OCI-LY7 (cell line): ENCODE results near the gene AHNAK2.

Experiments used
- EZH2phosphoT487 ChIP-seq: fragments of 200-600 bp; sonication (generic); IDR thresholded peaks from 2 replicates; pipeline ENCODE4 v1.6.1; 2018; ENCODE audit warnings: low read depth, borderline replicate concordance, mild to moderate bottlenecking, mixed run types, antibody characterized with exemption, low read length, moderate library complexity, mixed read lengths
- TF ChIP-seq, protein P1 (sequence below): fragments of 200-600 bp; sonication (generic); conservative IDR thresholded peaks from 2 replicates; pipeline ENCODE4 v1.5.1; 2014; ENCODE audit warnings: mild to moderate bottlenecking, antibody characterized with exemption, low read length, moderate library complexity, mixed read lengths

DNA sequence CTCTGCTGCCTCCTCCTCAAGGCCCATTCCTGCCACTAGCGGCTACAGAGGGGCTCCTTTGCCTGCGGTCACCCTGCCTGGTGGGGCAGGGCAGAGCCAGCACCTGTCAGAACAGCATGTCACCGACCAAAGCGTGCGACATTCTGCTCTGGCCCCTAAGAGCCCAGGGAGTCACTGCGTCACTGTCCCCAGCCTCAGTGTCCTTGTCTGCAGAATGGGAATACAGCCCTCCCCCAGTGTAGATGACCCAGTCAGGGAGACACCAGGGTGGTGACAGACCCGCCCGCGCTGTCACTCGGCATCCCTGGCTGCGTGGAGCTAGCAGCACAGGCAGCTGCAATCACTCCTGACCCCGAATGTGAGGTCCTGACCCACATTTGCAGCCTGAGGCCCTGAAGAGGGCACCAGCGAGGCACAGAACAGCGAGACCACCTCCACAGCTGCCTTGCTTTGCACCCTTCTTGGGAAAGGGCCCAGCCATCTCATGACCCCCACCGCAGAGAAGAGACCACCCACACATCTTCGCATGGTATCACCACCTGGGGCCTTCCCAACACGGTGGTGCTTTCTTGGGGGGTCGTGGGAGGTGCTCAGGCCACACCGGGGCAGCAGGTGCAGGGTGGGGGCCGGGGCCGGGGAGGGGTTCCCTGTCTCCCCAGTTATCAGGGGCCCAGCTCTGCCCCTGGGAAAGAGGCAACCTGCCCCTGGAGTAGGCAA is 2.5 kb downstream of the AHNAK2 start:
- TF ChIP-seq, protein P1, sequence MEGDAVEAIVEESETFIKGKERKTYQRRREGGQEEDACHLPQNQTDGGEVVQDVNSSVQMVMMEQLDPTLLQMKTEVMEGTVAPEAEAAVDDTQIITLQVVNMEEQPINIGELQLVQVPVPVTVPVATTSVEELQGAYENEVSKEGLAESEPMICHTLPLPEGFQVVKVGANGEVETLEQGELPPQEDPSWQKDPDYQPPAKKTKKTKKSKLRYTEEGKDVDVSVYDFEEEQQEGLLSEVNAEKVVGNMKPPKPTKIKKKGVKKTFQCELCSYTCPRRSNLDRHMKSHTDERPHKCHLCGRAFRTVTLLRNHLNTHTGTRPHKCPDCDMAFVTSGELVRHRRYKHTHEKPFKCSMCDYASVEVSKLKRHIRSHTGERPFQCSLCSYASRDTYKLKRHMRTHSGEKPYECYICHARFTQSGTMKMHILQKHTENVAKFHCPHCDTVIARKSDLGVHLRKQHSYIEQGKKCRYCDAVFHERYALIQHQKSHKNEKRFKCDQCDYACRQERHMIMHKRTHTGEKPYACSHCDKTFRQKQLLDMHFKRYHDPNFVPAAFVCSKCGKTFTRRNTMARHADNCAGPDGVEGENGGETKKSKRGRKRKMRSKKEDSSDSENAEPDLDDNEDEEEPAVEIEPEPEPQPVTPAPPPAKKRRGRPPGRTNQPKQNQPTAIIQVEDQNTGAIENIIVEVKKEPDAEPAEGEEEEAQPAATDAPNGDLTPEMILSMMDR = no peak
- TF ChIP-seq EZH2phosphoT487 = no peak
